ENCODE data around the gene DIDO1. TPM values are rescaled to one million over a fixed set of nuclear protein-coding genes. Genes with fewer than 3 reads are reported as not detected.
A peak's percentile ranks its signal among the peaks of the same experiment; 100 is the strongest.

The DIDO1 gene
- total and polyA plus RNA-seq, 2 of the 13 experiments (the other 11 are each of a cell fraction or from before 2014, with no cell fraction given) = 75.0 to 75.1 TPM

DNA sequence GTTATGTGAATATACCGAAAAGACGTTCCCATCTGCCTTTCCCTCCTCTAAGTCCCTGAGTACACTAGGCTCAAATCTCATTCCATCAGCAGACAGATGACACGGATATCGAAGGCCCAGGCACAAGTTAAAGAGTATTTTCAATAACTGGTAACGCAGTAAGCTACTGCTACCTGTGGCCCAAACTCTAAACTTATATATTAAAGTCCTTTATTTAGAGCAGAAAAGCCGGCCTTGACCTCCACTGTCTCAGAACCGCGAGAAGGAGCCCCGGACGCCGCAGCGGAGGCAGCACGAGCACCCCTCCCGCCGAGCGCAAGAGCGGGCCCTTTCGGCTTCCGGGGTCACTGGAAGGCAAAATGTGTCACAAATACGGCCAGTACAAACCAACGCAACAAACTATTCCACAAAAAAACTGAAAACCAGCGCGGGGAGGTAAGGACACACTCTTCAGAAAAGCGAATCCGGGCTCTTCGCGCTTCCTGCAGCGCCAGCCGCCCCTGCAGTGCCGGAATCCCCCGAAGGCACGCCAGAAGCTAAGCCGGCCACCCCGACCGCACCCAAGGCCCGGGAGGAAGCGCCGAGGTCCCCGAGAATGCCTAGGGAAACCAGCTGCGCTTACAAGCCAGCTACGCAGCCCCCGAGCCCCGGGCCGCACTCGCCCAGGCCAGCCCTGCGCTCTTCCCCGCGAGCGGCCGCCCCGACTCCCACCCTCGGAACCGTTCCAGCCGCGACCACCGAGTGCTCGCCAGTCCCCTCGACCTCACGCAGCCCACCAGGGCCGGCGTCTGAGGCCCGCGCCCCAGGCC lies 681 bp downstream of the DIDO1 start (continued):
- TF ChIP-seq ASH2L (IDR thresholded peaks at IDR 0.05; ENCODE audit: insufficient read length, low read depth, low read length) (no peak), HOXA5 (CRISPR knock-in tag; IDR thresholded peaks at IDR 0.05) (no peak), GTF3A (CRISPR knock-in tag; conservative IDR thresholded peaks at IDR 0.05) (no peak), MAFK (conservative IDR thresholded peaks at IDR 0.05 in 1 of 2, IDR thresholded peaks at IDR 0.05 in 1 of 2; ENCODE audit: low read length in 2 of 2) (no peak), SYNCRIP (IDR thresholded peaks at IDR 0.05; ENCODE audit: insufficient read depth, low read depth, low read length) (no peak), PRPF4 (IDR thresholded peaks at IDR 0.05; ENCODE audit: low read depth, low read length, poor library complexity, severe bottlenecking) (no peak), NCOA5 (CRISPR knock-in tag; IDR thresholded peaks at IDR 0.05) (no peak), YEATS4 (CRISPR knock-in tag; IDR thresholded peaks at IDR 0.05; ENCODE audit: borderline replicate concordance) (no peak), ZNF749 (CRISPR knock-in tag; IDR thresholded peaks at IDR 0.05; ENCODE audit: borderline replicate concordance) (no peak), FLYWCH1 (CRISPR knock-in tag; IDR thresholded peaks at IDR 0.05) (no peak), POLR2AphosphoS5 (IDR thresholded peaks at IDR 0.05; ENCODE audit: low read depth, low read length) (no peak; the same call in 1 of the 2 replicates), ZNF34 (CRISPR knock-in tag; IDR thresholded peaks at IDR 0.05; ENCODE audit: borderline replicate concordance) (peak; percentile 70; the same call in 1 of the 2 replicates), NR2F1 (CRISPR knock-in tag; IDR thresholded peaks at IDR 0.05) (no peak; a peak in 1 of 4 replicates), ELF4 (CRISPR knock-in tag; IDR thresholded peaks at IDR 0.05; ENCODE audit: borderline replicate concordance) (no peak)
- TF ChIP-seq, protein P1, sequence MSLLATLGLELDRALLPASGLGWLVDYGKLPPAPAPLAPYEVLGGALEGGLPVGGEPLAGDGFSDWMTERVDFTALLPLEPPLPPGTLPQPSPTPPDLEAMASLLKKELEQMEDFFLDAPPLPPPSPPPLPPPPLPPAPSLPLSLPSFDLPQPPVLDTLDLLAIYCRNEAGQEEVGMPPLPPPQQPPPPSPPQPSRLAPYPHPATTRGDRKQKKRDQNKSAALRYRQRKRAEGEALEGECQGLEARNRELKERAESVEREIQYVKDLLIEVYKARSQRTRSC (CRISPR knock-in tag; IDR thresholded peaks at IDR 0.05; ENCODE audit: low read depth) = no peak; the same call in 1 of the 2 replicates
- TF ChIP-seq, protein P2, sequence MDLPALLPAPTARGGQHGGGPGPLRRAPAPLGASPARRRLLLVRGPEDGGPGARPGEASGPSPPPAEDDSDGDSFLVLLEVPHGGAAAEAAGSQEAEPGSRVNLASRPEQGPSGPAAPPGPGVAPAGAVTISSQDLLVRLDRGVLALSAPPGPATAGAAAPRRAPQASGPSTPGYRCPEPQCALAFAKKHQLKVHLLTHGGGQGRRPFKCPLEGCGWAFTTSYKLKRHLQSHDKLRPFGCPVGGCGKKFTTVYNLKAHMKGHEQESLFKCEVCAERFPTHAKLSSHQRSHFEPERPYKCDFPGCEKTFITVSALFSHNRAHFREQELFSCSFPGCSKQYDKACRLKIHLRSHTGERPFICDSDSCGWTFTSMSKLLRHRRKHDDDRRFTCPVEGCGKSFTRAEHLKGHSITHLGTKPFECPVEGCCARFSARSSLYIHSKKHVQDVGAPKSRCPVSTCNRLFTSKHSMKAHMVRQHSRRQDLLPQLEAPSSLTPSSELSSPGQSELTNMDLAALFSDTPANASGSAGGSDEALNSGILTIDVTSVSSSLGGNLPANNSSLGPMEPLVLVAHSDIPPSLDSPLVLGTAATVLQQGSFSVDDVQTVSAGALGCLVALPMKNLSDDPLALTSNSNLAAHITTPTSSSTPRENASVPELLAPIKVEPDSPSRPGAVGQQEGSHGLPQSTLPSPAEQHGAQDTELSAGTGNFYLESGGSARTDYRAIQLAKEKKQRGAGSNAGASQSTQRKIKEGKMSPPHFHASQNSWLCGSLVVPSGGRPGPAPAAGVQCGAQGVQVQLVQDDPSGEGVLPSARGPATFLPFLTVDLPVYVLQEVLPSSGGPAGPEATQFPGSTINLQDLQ (CRISPR knock-in tag; IDR thresholded peaks at IDR 0.05) = no peak
- TF ChIP-seq, protein P3, sequence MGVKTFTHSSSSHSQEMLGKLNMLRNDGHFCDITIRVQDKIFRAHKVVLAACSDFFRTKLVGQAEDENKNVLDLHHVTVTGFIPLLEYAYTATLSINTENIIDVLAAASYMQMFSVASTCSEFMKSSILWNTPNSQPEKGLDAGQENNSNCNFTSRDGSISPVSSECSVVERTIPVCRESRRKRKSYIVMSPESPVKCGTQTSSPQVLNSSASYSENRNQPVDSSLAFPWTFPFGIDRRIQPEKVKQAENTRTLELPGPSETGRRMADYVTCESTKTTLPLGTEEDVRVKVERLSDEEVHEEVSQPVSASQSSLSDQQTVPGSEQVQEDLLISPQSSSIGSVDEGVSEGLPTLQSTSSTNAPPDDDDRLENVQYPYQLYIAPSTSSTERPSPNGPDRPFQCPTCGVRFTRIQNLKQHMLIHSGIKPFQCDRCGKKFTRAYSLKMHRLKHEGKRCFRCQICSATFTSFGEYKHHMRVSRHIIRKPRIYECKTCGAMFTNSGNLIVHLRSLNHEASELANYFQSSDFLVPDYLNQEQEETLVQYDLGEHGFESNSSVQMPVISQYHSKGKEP (CRISPR knock-in tag; IDR thresholded peaks at IDR 0.05) = no peak; the same call in 1 of the 2 replicates
- TF ChIP-seq, protein P4, sequence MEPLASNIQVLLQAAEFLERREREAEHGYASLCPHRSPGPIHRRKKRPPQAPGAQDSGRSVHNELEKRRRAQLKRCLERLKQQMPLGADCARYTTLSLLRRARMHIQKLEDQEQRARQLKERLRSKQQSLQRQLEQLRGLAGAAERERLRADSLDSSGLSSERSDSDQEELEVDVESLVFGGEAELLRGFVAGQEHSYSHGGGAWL (CRISPR knock-in tag; IDR thresholded peaks at IDR 0.05) = no peak
- TF ChIP-seq, protein P5, sequence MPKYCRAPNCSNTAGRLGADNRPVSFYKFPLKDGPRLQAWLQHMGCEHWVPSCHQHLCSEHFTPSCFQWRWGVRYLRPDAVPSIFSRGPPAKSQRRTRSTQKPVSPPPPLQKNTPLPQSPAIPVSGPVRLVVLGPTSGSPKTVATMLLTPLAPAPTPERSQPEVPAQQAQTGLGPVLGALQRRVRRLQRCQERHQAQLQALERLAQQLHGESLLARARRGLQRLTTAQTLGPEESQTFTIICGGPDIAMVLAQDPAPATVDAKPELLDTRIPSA (CRISPR knock-in tag; IDR thresholded peaks at IDR 0.05; ENCODE audit: borderline replicate concordance) = no peak
- TF ChIP-seq, protein P6, sequence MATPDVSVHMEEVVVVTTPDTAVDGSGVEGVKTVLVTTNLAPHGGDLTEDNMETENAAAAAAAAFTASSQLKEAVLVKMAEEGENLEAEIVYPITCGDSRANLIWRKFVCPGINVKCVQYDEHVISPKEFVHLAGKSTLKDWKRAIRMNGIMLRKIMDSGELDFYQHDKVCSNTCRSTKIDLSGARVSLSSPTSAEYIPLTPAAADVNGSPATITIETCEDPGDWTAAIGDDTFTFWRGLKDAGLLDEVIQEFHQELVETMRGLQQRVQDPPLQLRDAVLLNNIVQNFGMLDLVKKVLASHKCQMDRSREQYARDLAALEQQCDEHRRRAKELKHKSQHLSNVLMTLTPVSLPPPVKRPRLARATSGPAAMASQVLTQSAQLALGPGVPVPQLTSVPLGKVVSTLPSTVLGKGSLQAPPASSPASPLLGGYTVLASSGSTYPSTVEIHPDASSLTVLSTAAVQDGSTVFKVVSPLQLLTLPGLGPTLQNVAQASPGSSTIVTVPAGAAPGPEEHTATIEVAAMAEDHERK (CRISPR knock-in tag; IDR thresholded peaks at IDR 0.05; ENCODE audit: low read depth) = no peak

Measured in HepG2 (cell line).